Mammary epithelial cell (primary cell): ENCODE measurements around the gene RETREG2.

Experiments
- EZH2 ChIP-seq: IDR thresholded peaks from 2 replicates; pipeline ENCODE4 v1.6.1; 2012; ENCODE audit warnings: low read length, inconsistent platforms, borderline replicate concordance
- TF ChIP-seq, protein P1 (sequence below), 2 donors: IDR thresholded peaks in 1 of 2; conservative IDR thresholded peaks in 1 of 2; 2 replicates each; pipeline ENCODE4 v1.5.1; 2011 to 2012; ENCODE audit warnings: inconsistent platforms in 2 of 2, low read length in 2 of 2, mild to moderate bottlenecking in 2 of 2, control low read depth in 1 of 2, low read depth in 1 of 2; ENCODE audit not compliant: insufficient read depth in 1 of 2; ENCODE audit errors: extremely low read depth in 1 of 2

DNA sequence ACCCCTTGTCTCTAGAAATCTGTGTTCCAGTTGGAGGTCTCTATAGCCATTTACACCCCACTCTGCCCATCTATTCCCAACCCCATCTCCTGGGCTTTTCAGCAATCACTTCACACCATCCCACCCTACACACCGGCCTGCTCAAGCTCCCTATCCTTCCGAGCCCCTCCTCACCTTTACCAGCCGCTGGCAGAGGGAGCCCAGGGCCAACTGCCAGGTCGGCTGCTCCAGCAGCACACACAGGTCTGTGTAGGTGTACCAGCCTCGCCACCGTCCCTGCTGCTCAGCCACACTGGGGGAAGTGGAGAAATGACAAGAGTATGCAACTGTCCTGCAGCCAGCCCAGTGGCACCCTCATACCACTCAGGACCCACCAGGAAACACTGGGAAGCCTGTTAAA, 4.9 kb upstream of the RETREG2 start:
- TF ChIP-seq, protein P1, sequence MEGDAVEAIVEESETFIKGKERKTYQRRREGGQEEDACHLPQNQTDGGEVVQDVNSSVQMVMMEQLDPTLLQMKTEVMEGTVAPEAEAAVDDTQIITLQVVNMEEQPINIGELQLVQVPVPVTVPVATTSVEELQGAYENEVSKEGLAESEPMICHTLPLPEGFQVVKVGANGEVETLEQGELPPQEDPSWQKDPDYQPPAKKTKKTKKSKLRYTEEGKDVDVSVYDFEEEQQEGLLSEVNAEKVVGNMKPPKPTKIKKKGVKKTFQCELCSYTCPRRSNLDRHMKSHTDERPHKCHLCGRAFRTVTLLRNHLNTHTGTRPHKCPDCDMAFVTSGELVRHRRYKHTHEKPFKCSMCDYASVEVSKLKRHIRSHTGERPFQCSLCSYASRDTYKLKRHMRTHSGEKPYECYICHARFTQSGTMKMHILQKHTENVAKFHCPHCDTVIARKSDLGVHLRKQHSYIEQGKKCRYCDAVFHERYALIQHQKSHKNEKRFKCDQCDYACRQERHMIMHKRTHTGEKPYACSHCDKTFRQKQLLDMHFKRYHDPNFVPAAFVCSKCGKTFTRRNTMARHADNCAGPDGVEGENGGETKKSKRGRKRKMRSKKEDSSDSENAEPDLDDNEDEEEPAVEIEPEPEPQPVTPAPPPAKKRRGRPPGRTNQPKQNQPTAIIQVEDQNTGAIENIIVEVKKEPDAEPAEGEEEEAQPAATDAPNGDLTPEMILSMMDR (conservative IDR thresholded peaks at IDR 0.05 in 1 of 2, IDR thresholded peaks at IDR 0.05 in 1 of 2; ENCODE audit: extremely low read depth in 1 of 2, insufficient read depth in 1 of 2, low read depth in 1 of 2, low read length in 2 of 2) = no peak
- no peak for TF ChIP-seq EZH2
